GM19397 (cell line): ENCODE results near the gene YWHAQ.
"Not testable (repeated sequence)": the region's sequence is repeated elsewhere in the genome, so short reads cannot be mapped to it uniquely, and the experiment has no call there.

Experiments
- ATAC-seq: cut with Tn5 transposase; IDR thresholded peaks from one replicate; pipeline ENCODE4 v1.9.1; 2021; ENCODE audit warnings: mild to moderate bottlenecking, moderate library complexity; ENCODE audit not compliant: unreplicated experiment

YWHAQ gene

GRCh38 chr2:9634133-9634532 is 3.3 kb upstream of the YWHAQ start:
- no peak for ATAC-seq

GRCh38 chr2:9631878-9632700 is 1.3 kb upstream of the YWHAQ start:
- no peak for ATAC-seq

GRCh38 chr2:9631553-9631819 is 689 bp upstream of the YWHAQ start:
- no peak for ATAC-seq

GRCh38 chr2:9630117-9630735 is 571 bp downstream of the YWHAQ start:
- peak; percentile 50 for ATAC-seq

GRCh38 chr2:9629222-9630116 is 1.3 kb downstream of the YWHAQ start:
- ATAC-seq = no peak

GRCh38 chr2:9627310-9627709 is 3.5 kb downstream of the YWHAQ start:
- no peak for ATAC-seq

- ATAC-seq = no peak
Measured at GRCh38 chr2:9623151-9623550, 7.6 kb downstream of the YWHAQ start.

- not testable (repeated sequence) for ATAC-seq
Measured at GRCh38 chr2:9621655-9622054, 9.1 kb downstream of the YWHAQ start.

GRCh38 chr2:9618410-9618809 is 12.4 kb downstream of the YWHAQ start:
- no peak for ATAC-seq

- no peak for ATAC-seq
Measured at GRCh38 chr2:9617749-9618148, 13.0 kb downstream of the YWHAQ start.

GRCh38 chr2:9617296-9617695 is 13.5 kb downstream of the YWHAQ start:
- ATAC-seq = no peak

GRCh38 chr2:9614562-9614961 is 16.2 kb downstream of the YWHAQ start:
- ATAC-seq = no peak

- ATAC-seq = no peak
Measured at GRCh38 chr2:9613291-9613690, 17.5 kb downstream of the YWHAQ start.

GRCh38 chr2:9611549-9611912 is 19.3 kb downstream of the YWHAQ start:
- not testable (repeated sequence) for ATAC-seq

GRCh38 chr2:9610781-9611548 is 19.8 kb downstream of the YWHAQ start:
- no peak for ATAC-seq

- ATAC-seq = not testable (repeated sequence)
Measured at GRCh38 chr2:9608491-9608890, 22.3 kb downstream of the YWHAQ start.

GRCh38 chr2:9602412-9602811 is 28.4 kb downstream of the YWHAQ start:
- ATAC-seq = no peak

GRCh38 chr2:9601397-9601796 is 29.4 kb downstream of the YWHAQ start:
- no peak for ATAC-seq

GRCh38 chr2:9599430-9599829 is 31.4 kb downstream of the YWHAQ start:
- no peak for ATAC-seq

GRCh38 chr2:9596621-9597311 is 34.0 kb downstream of the YWHAQ start:
- ATAC-seq = no peak
